NCI-H446 (cell line): ENCODE results near the gene TEN1.
"Not testable (repeated sequence)": the region's sequence is repeated elsewhere in the genome, so short reads cannot be mapped to it uniquely, and the experiment has no call there.

Experiments used
- DNase-seq, 2 experiments: peaks; one replicate each; lab custom pipeline; 2025; lab: John Stamatoyannopoulos, UW

TEN1 gene

GRCh38 chr17:76025294-76025693 is 46.3 kb downstream of the TEN1 start:
- no peak for DNase-seq

- DNase-seq = no peak
Measured at GRCh38 chr17:76026714-76027158, 47.7 kb downstream of the TEN1 start.

- no peak for DNase-seq
Measured at GRCh38 chr17:76027159-76027839, 48.3 kb downstream of the TEN1 start, which contains the start of gene EVPL. EVPL (minus strand) TSS chr17:76027306; CDS start chr17:76027198, 108 bp downstream.

GRCh38 chr17:76032073-76032779 is 53.2 kb downstream of the TEN1 start:
- peak in 1 of 2 experiments; percentile 27 for DNase-seq

DNA sequence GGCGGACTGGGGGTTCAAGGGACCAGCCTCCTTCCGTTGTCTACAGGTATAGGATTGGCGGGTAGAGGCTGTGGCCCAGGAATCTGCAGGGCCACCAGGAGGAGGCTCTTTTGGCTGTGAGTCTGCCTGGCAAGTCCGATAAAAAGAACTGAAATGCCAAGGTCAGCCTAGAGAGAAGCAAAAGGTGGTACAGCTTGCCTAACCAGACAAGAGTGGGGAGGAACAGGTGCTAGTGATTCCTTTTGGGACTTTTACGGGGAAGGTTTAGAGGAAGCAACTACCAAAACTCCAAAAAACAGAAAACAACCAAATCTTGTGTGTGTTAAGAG is 53.7 kb downstream of the TEN1 start:
- no peak for DNase-seq

GRCh38 chr17:76033139-76033538 is 54.1 kb downstream of the TEN1 start:
- DNase-seq = no peak

DNA sequence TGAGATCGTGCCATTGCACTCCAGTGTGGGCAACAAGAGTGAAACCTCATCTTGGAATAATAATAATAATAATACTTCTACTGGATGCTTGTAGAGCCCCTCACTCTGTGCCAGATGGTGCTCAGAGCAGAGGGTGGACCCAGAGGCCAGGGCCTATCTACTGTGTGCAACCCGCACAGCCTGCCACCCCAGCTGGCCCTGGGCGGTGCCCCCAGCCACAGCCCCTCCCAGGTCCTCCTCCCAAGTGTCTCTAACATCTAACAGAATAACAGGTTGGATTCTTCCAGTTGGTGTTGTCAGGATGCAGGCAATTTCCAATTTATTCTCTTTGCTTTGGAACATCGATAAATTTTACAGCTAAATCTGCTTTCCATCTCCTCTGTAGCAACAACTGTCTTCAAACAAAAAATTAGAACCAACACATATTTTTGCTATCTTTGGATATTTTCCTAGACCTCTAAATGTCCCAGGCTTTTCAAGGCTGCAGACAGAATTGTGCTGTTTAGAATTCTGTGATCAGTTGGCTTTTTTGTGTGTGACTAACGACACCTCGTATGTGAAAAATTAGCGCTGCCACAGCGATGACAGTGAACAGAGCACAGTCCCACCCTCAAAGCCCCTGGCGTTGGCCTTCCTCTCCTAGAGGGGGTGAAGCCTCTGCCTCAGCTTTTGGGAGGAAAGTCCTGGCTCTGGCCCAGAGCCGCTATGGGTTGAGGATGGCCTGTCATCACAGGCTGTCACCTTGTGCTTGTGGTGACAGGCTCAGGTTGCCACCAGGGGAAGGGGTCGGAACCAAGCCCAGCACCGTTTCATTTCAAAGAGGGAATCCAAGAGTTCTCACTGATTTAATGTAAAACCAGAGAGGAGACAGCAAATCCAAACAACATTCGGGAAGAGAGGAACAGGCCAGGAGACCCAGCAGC is 55.6 kb downstream of the TEN1 start:
- no peak for DNase-seq

DNA sequence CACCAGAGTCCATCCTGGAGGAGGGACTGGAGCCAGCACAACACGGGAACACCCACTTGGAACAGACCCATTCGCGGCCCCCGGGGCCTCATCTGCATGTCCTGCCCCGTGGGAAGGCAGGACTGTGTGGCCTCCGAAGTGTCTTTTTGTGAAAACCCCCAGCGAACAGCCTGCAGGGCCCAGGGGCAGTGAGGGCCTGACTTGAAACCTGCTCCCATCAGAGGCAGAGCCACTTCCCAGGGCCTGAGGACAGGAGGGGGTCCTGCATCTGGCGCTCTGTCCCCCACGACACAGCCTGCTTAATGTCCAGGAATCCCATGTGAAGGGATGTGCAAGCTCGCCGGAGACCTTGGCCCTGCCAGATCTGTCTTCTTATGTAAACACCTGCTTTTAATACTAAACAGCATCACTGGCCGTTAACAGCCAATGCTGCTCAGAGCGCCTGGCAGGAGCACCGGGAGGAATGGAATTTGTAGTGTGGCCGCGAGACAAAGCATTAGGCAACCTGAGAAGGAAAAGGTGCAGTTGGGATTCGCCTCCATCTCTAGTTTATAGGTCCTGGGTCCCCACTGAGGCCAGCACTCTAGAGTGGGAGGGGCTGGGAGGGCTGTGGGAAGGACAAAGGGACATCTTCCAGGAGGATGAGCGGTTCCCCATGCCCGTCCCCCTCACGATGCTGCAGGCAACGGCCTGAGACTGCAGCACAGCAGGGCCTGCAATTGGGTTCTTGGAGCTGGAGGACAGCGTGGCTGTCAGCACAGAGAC is 57.6 kb downstream of the TEN1 start:
- DNase-seq = no peak

GRCh38 chr17:76038050-76038449 is 59.0 kb downstream of the TEN1 start:
- no peak for DNase-seq

DNA sequence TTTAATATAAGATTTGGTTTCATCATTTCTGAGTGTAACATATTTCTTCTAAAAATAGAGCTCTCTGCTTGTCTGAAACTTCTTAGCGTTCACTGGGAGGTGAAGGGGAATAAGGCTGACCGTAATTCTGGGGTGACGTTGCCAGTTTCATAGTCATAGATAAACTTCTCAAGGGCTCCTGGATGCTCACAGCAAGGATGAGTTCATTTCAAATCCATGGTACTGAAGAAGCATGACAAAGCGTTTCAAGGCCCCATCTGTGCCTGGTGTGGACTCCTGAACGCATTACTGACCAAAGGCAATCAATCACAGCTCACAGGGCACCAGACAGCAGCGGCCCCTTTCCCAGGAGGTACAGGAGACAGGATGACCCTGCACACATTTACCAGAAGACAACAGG is 60.1 kb downstream of the TEN1 start:
- no peak for DNase-seq

DNA sequence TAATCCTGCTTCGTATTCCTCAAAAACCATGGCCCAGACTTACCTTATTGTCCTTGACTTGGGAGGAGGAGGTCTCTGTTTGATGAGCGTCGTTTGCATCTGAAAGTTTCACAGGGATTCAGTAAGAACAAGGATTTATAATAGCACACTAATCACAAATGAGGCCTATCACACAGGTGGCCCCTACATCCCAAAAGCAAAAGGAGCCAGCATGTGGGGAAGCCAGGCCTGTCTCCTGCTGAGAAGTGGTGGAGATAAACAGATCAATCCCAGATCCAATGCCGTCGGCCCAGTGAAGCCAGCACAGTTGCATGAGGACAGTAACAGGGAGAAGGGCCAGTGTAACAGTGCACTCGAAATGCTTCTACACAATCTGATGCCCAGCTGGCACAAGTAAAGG is 61.3 kb downstream of the TEN1 start:
- DNase-seq = no peak

GRCh38 chr17:76042868-76043267 is 63.8 kb downstream of the TEN1 start:
- DNase-seq = not testable (repeated sequence)

DNA sequence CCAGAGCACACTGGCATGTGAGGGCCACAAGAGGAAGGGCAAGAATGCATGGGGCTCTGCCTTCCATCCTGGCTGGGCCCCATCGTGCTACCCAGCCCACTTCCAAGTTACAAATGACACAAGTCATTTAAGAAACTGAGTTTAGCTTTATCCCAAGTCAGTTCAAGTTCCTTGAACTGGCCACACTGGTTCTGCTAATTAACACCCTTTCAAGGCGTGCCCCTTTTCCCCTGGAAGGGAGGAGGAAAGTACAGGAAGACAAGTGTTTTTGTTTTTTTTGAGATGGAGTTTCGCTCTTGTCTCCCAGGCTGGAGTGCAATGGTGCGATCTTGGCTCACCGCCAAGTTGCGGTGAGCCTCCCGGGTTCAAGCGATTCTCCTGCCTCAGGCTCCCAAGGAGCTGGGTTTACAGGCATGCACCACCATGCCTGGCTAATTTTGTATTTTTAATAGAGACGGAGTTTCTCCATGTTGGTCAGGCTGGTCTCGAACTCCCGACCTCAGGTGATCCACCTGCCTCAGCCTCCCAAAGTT is 65.5 kb downstream of the TEN1 start:
- DNase-seq = not testable (repeated sequence)

GRCh38 chr17:76046064-76046463 is 67.0 kb downstream of the TEN1 start:
- no peak for DNase-seq

- no peak for DNase-seq
Measured at GRCh38 chr17:76048025-76048605, 69.1 kb downstream of the TEN1 start.

- no peak for DNase-seq
Measured at GRCh38 chr17:76048711-76049110, 69.7 kb downstream of the TEN1 start.

DNA sequence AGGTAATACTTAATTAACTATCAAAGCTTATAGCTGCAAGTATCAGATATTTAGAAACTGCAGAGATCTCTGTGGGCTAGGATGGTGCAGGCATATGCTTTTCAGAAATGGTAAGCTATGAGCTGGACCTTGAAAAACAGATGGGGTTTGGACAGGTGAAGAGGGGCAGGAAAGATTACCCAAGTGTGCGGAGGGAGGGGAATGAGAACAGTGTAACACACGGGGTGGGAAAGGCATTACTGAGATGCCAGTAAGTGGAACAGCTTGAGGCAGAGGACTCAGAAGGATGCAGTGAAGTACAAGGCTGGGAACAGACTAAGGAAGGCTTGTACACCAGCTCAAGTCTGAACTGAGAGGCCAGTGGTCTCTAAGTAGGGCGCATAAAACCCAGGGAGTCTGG is 70.2 kb downstream of the TEN1 start:
- DNase-seq = no peak

- no peak for DNase-seq
Measured at GRCh38 chr17:76049836-76050537, 70.9 kb downstream of the TEN1 start.
